Measurements from ENCODE around the gene SNAPC2.
A peak's percentile ranks its signal among the peaks of the same experiment; 100 is the strongest.

SNAPC2 gene

GRCh38 chr19:7894612-7895309, 25.4 kb upstream of the SNAPC2 start:
- no peak overlapping the region for H3K4me3 ChIP-seq (ENCODE audit: low read depth, low read length)
- peaks cover 3% of the 10 kb centered on the region for H3K79me2 ChIP-seq (ENCODE audit: control insufficient read depth, insufficient read depth, low read length, unreplicated experiment)
- H3K27me3 ChIP-seq (ENCODE audit: insufficient read depth, low read length) = no peaks in the 10 kb centered on the region
- H2AFZ ChIP-seq (ENCODE audit: low read length, unreplicated experiment) = no peak overlapping the region
- no peaks in the 10 kb centered on the region for H3K4me1 ChIP-seq (ENCODE audit: control insufficient read depth, insufficient read depth, low read length, unreplicated experiment)
- no peaks in the 10 kb centered on the region for H3K36me3 ChIP-seq (ENCODE audit: insufficient read depth, low read length)
- H3K27ac ChIP-seq (ENCODE audit: low read depth, low read length) = no peak overlapping the region

DNA sequence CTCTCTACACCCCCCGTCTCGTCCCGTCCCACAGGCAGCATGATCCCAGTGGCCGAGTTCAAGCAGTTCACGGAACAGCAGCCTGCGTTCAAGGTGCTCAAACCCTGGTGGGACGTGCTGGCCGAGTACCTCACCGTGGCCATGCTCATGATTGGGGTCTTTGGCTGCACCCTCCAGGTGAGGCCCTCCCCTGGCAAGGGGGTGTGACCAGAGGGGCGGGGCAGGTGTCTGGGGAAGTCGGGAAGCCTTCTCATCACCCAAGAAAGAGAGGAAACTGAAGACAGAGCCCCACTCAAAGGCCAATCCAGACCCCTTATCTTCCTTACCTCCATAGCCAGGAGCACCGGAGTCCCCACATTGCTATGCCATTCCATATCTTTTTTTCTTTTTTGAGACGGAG, 24.6 kb upstream of the SNAPC2 start:
- no peak overlapping the region for H3K4me3 ChIP-seq (ENCODE audit: low read depth, low read length)
- no peak overlapping the region for H3K27ac ChIP-seq (ENCODE audit: low read depth, low read length)
- H3K79me2 ChIP-seq (ENCODE audit: control insufficient read depth, insufficient read depth, low read length, unreplicated experiment) = no peaks in the 10 kb centered on the region
- H3K27me3 ChIP-seq (ENCODE audit: insufficient read depth, low read length) = no peaks in the 10 kb centered on the region
- no peaks in the 10 kb centered on the region for H3K4me1 ChIP-seq (ENCODE audit: control insufficient read depth, insufficient read depth, low read length, unreplicated experiment)
- no peaks in the 10 kb centered on the region for H3K36me3 ChIP-seq (ENCODE audit: insufficient read depth, low read length)
- no peak overlapping the region for H2AFZ ChIP-seq (ENCODE audit: low read length, unreplicated experiment)

GRCh38 chr19:7897292-7897691, 22.8 kb upstream of the SNAPC2 start:
- Histone ChIP-seq H3K27ac (ENCODE audit: low read depth, low read length) (no peak overlapping the region), H3K36me3 (ENCODE audit: insufficient read depth, low read length) (no peaks in the 10 kb centered on the region), H3K4me3 (ENCODE audit: low read depth, low read length) (no peak overlapping the region), H2AFZ (ENCODE audit: low read length, unreplicated experiment) (no peak overlapping the region), H3K79me2 (ENCODE audit: control insufficient read depth, insufficient read depth, low read length, unreplicated experiment) (no peaks in the 10 kb centered on the region), H3K4me1 (ENCODE audit: control insufficient read depth, insufficient read depth, low read length, unreplicated experiment) (no peaks in the 10 kb centered on the region), H3K27me3 (ENCODE audit: insufficient read depth, low read length) (no peaks in the 10 kb centered on the region)

GRCh38 chr19:7898967-7899366, 21.2 kb upstream of the SNAPC2 start:
- H3K36me3 ChIP-seq (ENCODE audit: insufficient read depth, low read length) = no peaks in the 10 kb centered on the region
- no peak overlapping the region for H2AFZ ChIP-seq (ENCODE audit: low read length, unreplicated experiment)
- H3K4me1 ChIP-seq (ENCODE audit: control insufficient read depth, insufficient read depth, low read length, unreplicated experiment) = peaks cover 3% of the 10 kb centered on the region
- no peak overlapping the region for H3K4me3 ChIP-seq (ENCODE audit: low read depth, low read length)
- no peak overlapping the region for H3K27ac ChIP-seq (ENCODE audit: low read depth, low read length)
- no peaks in the 10 kb centered on the region for H3K27me3 ChIP-seq (ENCODE audit: insufficient read depth, low read length)
- peaks cover 8% of the 10 kb centered on the region for H3K79me2 ChIP-seq (ENCODE audit: control insufficient read depth, insufficient read depth, low read length, unreplicated experiment)

GRCh38 chr19:7899751-7900378, 20.3 kb upstream of the SNAPC2 start:
- H3K4me1 ChIP-seq (ENCODE audit: control insufficient read depth, insufficient read depth, low read length, unreplicated experiment) = peaks cover 7% of the 10 kb centered on the region
- peaks cover 16% of the 10 kb centered on the region for H3K79me2 ChIP-seq (ENCODE audit: control insufficient read depth, insufficient read depth, low read length, unreplicated experiment)
- H3K27ac ChIP-seq (ENCODE audit: low read depth, low read length) = no peak overlapping the region
- no peaks in the 10 kb centered on the region for H3K27me3 ChIP-seq (ENCODE audit: insufficient read depth, low read length)
- H3K4me3 ChIP-seq (ENCODE audit: low read depth, low read length) = no peak overlapping the region
- H3K36me3 ChIP-seq (ENCODE audit: insufficient read depth, low read length) = no peaks in the 10 kb centered on the region
- no peak overlapping the region for H2AFZ ChIP-seq (ENCODE audit: low read length, unreplicated experiment)

DNA sequence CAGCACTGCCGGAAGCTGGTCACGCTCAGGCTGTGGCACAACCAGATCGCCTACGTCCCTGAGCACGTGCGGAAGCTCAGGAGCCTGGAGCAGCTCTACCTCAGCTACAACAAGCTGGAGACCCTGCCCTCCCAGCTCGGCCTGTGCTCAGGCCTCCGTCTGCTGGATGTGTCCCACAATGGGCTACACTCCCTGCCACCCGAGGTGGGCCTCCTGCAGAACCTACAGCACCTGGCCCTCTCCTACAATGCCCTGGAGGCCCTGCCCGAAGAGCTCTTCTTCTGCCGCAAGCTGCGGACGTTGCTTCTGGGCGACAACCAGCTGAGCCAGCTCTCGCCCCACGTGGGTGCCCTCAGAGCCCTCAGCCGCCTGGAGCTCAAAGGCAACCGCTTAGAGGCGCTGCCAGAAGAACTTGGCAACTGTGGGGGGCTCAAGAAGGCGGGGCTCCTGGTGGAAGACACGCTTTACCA, 19.7 kb upstream of the SNAPC2 start:
- Histone ChIP-seq H2AFZ (ENCODE audit: low read length, unreplicated experiment) (no peak overlapping the region), H3K27ac (ENCODE audit: low read depth, low read length) (no peak overlapping the region), H3K27me3 (ENCODE audit: insufficient read depth, low read length) (no peaks in the 10 kb centered on the region), H3K4me3 (ENCODE audit: low read depth, low read length) (no peak overlapping the region), H3K79me2 (ENCODE audit: control insufficient read depth, insufficient read depth, low read length, unreplicated experiment) (peaks cover 22% of the 10 kb centered on the region), H3K4me1 (ENCODE audit: control insufficient read depth, insufficient read depth, low read length, unreplicated experiment) (peaks cover 12% of the 10 kb centered on the region), H3K36me3 (ENCODE audit: insufficient read depth, low read length) (no peaks in the 10 kb centered on the region)

GRCh38 chr19:7900931-7901330, 19.2 kb upstream of the SNAPC2 start:
- Histone ChIP-seq H2AFZ (ENCODE audit: low read length, unreplicated experiment) (no peak overlapping the region), H3K4me1 (ENCODE audit: control insufficient read depth, insufficient read depth, low read length, unreplicated experiment) (peaks cover 12% of the 10 kb centered on the region), H3K27me3 (ENCODE audit: insufficient read depth, low read length) (no peaks in the 10 kb centered on the region), H3K4me3 (ENCODE audit: low read depth, low read length) (no peak overlapping the region), H3K27ac (ENCODE audit: low read depth, low read length) (no peak overlapping the region), H3K79me2 (ENCODE audit: control insufficient read depth, insufficient read depth, low read length, unreplicated experiment) (peaks cover 26% of the 10 kb centered on the region), H3K36me3 (ENCODE audit: insufficient read depth, low read length) (no peaks in the 10 kb centered on the region)

GRCh38 chr19:7901337-7901736, 18.8 kb upstream of the SNAPC2 start:
- Histone ChIP-seq H3K4me3 (ENCODE audit: low read depth, low read length) (no peak overlapping the region), H3K79me2 (ENCODE audit: control insufficient read depth, insufficient read depth, low read length, unreplicated experiment) (peaks cover 29% of the 10 kb centered on the region), H3K4me1 (ENCODE audit: control insufficient read depth, insufficient read depth, low read length, unreplicated experiment) (peaks cover 12% of the 10 kb centered on the region), H3K27ac (ENCODE audit: low read depth, low read length) (no peak overlapping the region), H3K36me3 (ENCODE audit: insufficient read depth, low read length) (no peaks in the 10 kb centered on the region), H3K27me3 (ENCODE audit: insufficient read depth, low read length) (no peaks in the 10 kb centered on the region), H2AFZ (ENCODE audit: low read length, unreplicated experiment) (no peak overlapping the region)

GRCh38 chr19:7902796-7903243, 17.3 kb upstream of the SNAPC2 start:
- Histone ChIP-seq H3K36me3 (ENCODE audit: insufficient read depth, low read length) (no peaks in the 10 kb centered on the region), H3K27me3 (ENCODE audit: insufficient read depth, low read length) (no peaks in the 10 kb centered on the region), H3K79me2 (ENCODE audit: control insufficient read depth, insufficient read depth, low read length, unreplicated experiment) (peaks cover 29% of the 10 kb centered on the region), H3K4me1 (ENCODE audit: control insufficient read depth, insufficient read depth, low read length, unreplicated experiment) (peaks cover 12% of the 10 kb centered on the region), H3K4me3 (ENCODE audit: low read depth, low read length) (peak overlapping the region; percentile 85), H3K27ac (ENCODE audit: low read depth, low read length) (no peak overlapping the region), H2AFZ (ENCODE audit: low read length, unreplicated experiment) (no peak overlapping the region)

DNA sequence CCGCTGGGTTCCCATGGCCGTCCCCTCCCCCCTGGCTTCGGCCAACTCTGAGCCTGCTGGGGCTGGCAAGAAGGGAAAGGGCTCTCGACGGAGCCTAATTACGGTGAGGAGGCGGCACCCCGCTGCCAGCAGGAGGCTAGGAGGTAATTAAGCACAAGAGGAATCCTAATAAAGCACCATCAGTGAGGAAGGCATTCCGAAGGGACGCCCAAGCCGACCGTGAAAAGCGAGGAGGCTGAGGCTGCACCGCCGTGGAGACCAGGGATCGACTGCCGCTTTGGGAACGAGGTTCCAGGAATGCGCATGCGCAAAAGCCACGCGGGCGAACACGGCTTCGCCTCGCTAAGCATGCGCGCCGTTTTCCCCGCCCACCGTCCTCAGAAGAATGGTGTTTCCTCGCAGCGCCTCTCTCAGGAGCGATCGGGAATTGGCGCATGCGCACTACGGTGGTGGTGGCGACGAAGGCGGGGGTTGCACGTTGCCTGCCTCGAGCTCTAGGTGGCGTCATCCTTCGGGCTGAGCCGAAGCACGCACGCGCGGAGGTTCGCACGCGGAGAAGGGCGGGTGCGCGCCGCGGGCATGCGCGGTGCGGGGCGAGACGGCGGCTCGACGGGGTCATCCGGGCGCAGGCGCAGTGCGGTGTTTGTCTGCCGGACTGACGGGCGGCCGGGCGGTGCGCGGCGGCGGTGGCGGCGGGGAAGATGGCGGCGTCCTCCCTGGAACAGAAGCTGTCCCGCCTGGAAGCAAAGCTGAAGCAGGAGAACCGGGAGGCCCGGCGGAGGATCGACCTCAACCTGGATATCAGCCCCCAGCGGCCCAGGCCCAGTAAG, 16.7 kb upstream of the SNAPC2 start, which contains the start of gene MAP2K7:
TSS of gene MAP2K7 (plus strand) at position 634 of the 830 bp plus-strand sequence. CDS start at position 702, 68 bp downstream.
- H3K4me3 ChIP-seq (ENCODE audit: low read depth, low read length) = peak within 1 kb of the TSS; percentile 94
- H3K4me1 ChIP-seq (ENCODE audit: control insufficient read depth, insufficient read depth, low read length, unreplicated experiment) = peaks cover 12% of the 10 kb centered on the region
- H3K27me3 ChIP-seq (ENCODE audit: insufficient read depth, low read length) = no peaks in the 10 kb centered on the region
- peaks cover 29% of the 10 kb centered on the region for H3K79me2 ChIP-seq (ENCODE audit: control insufficient read depth, insufficient read depth, low read length, unreplicated experiment)
- H3K36me3 ChIP-seq (ENCODE audit: insufficient read depth, low read length) = no peaks in the 10 kb centered on the region
- peak within 1 kb of the TSS; percentile 16; the same call in 1 of the 2 replicates for H3K27ac ChIP-seq (ENCODE audit: low read depth, low read length)
- no peak within 1 kb of the TSS for H2AFZ ChIP-seq (ENCODE audit: low read length, unreplicated experiment)

All from ACC112 (cell line).